IPS-11a (cell line): ENCODE results near the gene NMRK1.

Experiments used
- H3K4me3 ChIP-seq: one replicate; pipeline ENCODE4 v1.5.1; 2013; ENCODE audit warnings: low read depth, low read length, control low read depth

The NMRK1 gene

GRCh38 chr9:75102177-75102790 is 14.3 kb upstream of the NMRK1 start:
- H3K4me3 ChIP-seq, result no peak overlapping the region

GRCh38 chr9:75101004-75101588 is 13.1 kb upstream of the NMRK1 start:
- H3K4me3 ChIP-seq, result no peak overlapping the region

DNA sequence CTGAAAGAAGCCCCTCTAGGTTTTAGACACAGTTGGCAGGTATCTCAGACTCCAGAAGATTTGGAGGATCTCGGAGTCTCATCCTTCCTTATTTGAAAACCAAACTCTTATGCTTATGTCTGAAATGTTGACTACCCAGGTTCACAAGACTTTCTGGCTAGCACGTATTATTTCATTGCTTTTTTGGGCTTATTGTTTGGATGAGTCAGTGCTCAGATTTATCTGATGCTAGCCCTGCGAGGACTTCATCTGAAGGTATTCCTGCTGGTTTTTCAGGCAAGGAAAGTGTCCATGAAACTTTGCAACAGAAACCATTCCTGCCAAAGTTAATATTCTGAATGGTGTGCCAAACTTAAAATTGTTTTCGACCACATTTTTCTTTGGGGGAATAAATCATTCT is 8.8 kb upstream of the NMRK1 start:
- no peak overlapping the region for H3K4me3 ChIP-seq

- no peak overlapping the region for H3K4me3 ChIP-seq
Measured at GRCh38 chr9:75092766-75093165, 4.8 kb upstream of the NMRK1 start.

DNA sequence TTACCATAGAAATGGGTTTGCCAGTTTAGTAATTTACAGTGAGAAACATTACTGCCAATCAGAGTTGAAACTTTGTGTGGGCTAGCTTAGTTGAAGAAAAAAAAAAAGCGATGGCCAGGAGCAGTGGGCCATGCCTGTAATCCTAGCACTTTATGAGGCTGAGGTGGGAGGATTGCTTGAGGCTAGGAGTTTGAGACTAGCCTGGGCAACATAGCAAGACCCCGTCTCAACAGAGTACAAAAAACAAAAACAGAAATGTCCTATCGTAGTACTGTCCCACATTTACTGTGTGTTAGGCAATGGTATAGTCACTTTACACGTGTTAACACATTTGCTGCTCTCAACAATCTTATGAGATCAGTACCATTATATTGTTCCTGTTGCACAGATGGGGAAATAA is 2.6 kb upstream of the NMRK1 start:
- no peak overlapping the region for H3K4me3 ChIP-seq

- H3K4me3 ChIP-seq, result peak overlapping the region; percentile 73
Measured at GRCh38 chr9:75089373-75089766, 1.4 kb upstream of the NMRK1 start.

DNA sequence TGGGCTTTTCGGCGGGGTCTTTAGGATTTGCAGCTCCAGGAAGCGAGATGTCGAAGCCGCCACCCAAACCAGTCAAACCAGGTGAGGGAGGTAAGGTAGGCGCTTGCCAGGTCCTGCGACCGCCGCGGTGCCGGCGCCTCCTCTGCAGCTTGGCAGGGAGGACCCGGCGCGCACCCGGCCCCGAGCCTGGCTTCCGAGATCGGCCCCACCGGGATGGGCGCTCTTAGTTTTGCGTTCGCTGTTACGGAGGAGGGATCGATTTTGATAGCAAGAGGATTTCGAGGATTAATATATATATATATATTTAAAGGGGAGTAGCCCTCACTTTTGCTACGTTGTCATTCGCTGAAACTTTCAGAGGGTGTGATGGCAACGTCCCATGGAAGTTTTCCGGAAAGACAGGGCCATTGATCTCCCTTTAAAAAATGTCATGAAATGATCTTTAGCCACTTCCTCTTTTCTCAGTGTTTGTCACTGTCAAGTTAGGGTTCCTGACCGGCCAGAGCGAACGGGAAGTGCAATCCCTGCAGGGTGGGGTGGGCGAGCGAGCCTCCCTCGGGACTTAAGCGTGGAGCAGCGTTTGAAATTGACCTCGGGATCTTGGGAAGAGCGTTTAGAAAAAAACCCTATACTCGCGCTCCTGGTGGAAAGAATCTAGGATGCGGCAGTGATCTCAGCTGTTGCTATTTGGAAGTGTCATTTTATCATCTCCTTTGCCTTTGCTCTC is 854 bp upstream of the NMRK1 start:
- H3K4me3 ChIP-seq, result peak overlapping the region; percentile 73

- peak overlapping the region; percentile 72 for H3K4me3 ChIP-seq
Measured at GRCh38 chr9:75087289-75087823, 599 bp downstream of the NMRK1 start.

DNA sequence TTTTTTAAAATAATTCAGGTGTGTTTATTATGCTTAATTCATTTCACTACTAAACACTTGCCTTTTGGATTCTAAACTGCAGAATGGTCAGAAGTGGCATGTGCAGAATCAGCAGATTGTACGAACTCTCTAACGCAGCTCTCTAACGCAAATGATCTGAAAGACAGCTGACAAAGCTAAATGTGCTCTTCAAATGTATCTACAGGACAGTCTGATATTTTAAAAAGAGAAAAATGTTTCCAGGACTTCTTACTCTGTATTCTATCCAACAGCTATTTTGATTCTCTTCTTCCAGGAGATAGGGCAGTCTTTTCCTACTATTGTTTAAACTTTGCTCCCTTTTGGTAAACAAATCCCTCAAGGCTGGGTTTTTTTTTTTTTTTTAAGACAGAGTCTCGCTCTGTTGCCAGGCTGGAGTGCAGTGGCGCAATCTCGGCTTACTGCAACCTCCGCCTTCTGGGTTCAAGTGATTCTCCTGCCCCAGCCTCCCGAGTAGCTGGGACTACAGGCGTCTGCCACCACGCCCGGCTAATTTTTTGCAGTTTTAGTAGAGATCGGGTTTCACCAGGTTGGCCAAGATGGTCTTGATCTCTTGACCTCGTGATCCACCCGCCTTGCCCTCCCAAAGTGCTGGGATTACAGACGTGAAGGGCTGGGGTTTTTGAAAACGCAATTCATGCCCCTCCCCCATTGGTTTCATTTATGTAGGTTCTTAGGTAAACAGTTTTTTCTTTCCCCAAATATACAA is 1.2 kb downstream of the NMRK1 start:
- peak overlapping the region; percentile 72 for H3K4me3 ChIP-seq

DNA sequence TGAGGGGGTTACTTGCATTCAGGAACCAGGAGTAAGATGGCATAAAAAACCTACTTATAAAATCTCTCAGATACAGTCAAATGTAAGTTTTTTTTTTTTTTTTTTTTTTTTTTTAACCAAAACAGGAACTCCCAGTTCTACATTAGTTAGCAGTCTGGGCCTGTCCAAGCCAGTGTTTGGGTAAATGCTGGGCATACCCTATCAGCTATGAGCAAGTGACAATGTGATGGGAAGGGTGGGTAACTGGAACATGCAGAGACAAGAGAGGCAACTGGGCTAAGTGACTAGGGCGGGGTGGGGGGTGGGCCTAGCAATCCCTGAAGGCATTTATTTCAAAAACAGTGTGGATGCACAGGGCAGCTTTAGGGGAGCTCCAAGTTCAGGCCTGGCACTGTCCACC is 2.3 kb downstream of the NMRK1 start:
- no peak overlapping the region for H3K4me3 ChIP-seq

- no peak overlapping the region for H3K4me3 ChIP-seq
Measured at GRCh38 chr9:75084081-75084672, 3.8 kb downstream of the NMRK1 start.

DNA sequence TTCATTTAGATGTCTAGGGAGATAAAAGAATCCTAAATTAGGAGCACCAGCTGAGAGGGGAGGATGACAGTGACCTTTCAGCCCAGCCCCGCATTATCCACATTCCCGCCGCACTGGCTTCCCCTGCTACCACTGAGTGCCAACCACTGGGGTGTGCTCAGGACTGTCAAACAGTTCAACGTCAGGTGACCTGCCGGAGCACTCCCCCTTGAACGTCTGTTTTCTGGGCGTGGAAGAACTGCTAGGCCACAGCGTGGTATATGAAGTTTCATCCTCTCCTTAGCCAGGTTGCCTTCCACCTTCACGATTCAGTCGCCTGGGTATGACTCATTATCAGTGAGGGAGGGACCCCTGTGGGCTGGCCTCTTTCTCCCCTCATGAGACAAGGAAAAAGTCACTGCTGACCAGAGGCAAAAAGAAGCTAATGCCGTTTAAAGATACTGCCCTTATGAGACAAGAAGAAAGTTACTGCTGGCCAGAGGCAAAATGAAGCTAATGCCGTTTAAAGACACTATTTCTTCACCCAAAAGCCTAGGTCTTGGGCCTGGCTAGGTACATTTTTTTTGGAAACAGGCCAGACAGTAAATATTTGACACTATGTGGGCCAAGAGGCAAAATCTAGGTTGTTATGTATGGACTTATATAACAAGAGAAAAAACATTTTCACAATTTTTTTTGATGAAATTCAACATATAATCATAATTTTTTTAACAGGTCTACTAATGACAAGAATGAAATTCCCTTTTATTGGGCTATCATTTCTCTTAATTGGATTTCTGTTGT is 4.6 kb downstream of the NMRK1 start:
- H3K4me3 ChIP-seq, result no peak overlapping the region

- H3K4me3 ChIP-seq, result no peak overlapping the region
Measured at GRCh38 chr9:75081632-75082031, 6.3 kb downstream of the NMRK1 start.

GRCh38 chr9:75072895-75073294 is 15.1 kb downstream of the NMRK1 start:
- H3K4me3 ChIP-seq, result no peak overlapping the region

- H3K4me3 ChIP-seq, result no peak overlapping the region
Measured at GRCh38 chr9:75071530-75072122, 16.3 kb downstream of the NMRK1 start.

DNA sequence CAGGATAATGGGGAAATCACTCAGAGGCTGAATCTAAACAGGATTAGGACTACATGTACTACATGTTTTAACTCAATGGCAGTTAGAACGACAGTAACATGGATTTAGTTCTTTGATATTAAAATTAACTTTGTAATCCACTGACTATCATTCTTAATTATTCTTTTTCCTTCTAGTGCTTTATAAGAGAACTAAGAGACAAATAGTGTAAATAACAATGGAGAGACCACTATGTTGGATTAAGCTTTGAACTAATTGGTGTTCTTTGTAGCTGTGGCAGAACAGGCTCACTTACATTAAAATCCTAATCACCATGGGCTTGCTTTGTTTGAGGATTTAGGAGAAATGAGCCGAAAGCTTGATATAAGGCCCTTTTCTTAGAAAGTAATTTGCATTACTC is 18.8 kb downstream of the NMRK1 start:
- H3K4me3 ChIP-seq, result no peak overlapping the region

DNA sequence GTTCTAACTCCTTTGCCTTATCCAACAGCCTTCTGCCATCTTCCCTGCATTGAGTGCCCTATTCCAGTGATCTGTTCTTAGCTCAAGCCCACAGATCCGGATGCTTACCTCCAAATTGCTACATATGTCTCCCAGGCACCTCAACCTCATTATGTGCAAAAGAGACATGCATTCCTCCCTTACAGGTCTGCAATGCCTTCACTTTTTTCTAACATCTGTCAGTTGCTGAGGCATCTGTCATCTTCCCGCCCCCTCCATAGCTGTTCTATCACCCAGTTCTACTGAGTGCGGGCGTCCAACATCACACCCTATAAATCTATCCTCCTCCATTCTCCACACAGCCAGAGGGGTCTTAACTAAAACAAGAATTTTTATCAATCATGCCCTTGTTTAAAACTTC is 20.1 kb downstream of the NMRK1 start:
- H3K4me3 ChIP-seq, result no peak overlapping the region

DNA sequence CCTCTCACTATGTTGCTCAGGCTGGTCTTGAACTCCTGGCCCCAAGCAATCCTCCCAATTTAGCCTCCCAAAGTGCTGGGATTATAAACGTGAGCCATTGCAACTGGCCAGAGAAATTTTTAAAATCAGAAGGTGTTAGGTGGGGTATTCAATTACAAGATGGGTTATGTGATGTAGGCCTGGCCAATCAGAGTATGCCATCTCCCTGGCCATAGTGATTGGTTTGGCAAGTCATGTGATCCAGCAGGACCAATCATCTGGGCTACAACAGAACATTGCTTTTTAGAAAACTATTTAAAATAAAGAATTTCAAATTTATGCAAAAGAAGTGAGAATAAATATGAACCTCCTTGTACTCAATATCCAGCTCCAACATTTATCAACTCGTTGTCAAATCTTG is 22.4 kb downstream of the NMRK1 start:
- H3K4me3 ChIP-seq, result no peak overlapping the region

- no peak overlapping the region for H3K4me3 ChIP-seq
Measured at GRCh38 chr9:75064307-75065025, 23.5 kb downstream of the NMRK1 start.
